Trophoblast cell (in vitro differentiated cells and primary cell): Measurements from ENCODE around the gene NRCAM.

Experiments
- DNase-seq, 2 donors: peaks; one replicate each; pipeline ENCODE4 v3.0.0-alpha.2; 2016
- H2AFZ ChIP-seq: 2 replicates; pipeline ENCODE4 v1.6.1; 2013; ENCODE audit warnings: low read length, moderate library complexity, mild to moderate bottlenecking; ENCODE audit not compliant: insufficient read depth, poor library complexity
- H2AK5ac ChIP-seq: 2 replicates; pipeline ENCODE4 v1.6.1; 2013; ENCODE audit warnings: mild to moderate bottlenecking, low read length
- H2BK120ac ChIP-seq: 2 replicates; pipeline ENCODE4 v1.6.1; 2013; ENCODE audit warnings: low read length, mild to moderate bottlenecking, moderate library complexity; ENCODE audit not compliant: insufficient read depth, poor library complexity
- H2BK12ac ChIP-seq: 2 replicates; pipeline ENCODE4 v1.6.1; 2013; ENCODE audit warnings: mild to moderate bottlenecking, low read length, moderate library complexity
- H2BK5ac ChIP-seq: 2 replicates; pipeline ENCODE4 v1.6.1; 2013; ENCODE audit warnings: low read length, low read depth, moderate library complexity, mild to moderate bottlenecking; ENCODE audit not compliant: poor library complexity
- H3K14ac ChIP-seq: 2 replicates; pipeline ENCODE4 v1.6.1; 2013; ENCODE audit warnings: mild to moderate bottlenecking, low read length
- H3K18ac ChIP-seq: 2 replicates; pipeline ENCODE4 v1.6.1; 2013; ENCODE audit warnings: mild to moderate bottlenecking, low read length
- H3K23ac ChIP-seq: 2 replicates; pipeline ENCODE4 v1.6.1; 2013; ENCODE audit warnings: low read length
- H3K27ac ChIP-seq: 2 replicates; pipeline ENCODE4 v1.5.1; 2013; ENCODE audit warnings: low read depth, mild to moderate bottlenecking, inconsistent platforms, low read length, moderate library complexity
- H3K27me3 ChIP-seq: 2 replicates; pipeline ENCODE4 v1.6.1; 2013; ENCODE audit warnings: inconsistent platforms, mild to moderate bottlenecking, low read length, moderate library complexity; ENCODE audit not compliant: insufficient read depth
- H3K36me3 ChIP-seq, 2 experiments: 1 replicate in 1 of 2; 2 replicates in 1 of 2; pipeline ENCODE4 v1.6.1; 2013; ENCODE audit warnings: low read length in 2 of 2, mild to moderate bottlenecking in 2 of 2, moderate library complexity in 1 of 2; ENCODE audit not compliant: insufficient read depth in 2 of 2, control insufficient read depth in 1 of 2
- H3K4ac ChIP-seq: 2 replicates; pipeline ENCODE4 v1.6.1; 2013; ENCODE audit warnings: low read depth, mild to moderate bottlenecking, low read length, moderate library complexity
- H3K4me1 ChIP-seq, 2 experiments: 1 replicate in 1 of 2; 2 replicates in 1 of 2; pipeline ENCODE4 v1.6.1; 2013; ENCODE audit warnings: low read length in 2 of 2, mild to moderate bottlenecking in 2 of 2, moderate library complexity in 1 of 2; ENCODE audit not compliant: insufficient read depth in 2 of 2, control insufficient read depth in 1 of 2
- H3K4me2 ChIP-seq: 2 replicates; pipeline ENCODE4 v1.6.1; 2013; ENCODE audit warnings: inconsistent platforms, mild to moderate bottlenecking, low read length, moderate library complexity
- H3K4me3 ChIP-seq: 2 replicates; pipeline ENCODE4 v1.5.1; 2013; ENCODE audit warnings: mild to moderate bottlenecking, low read depth, low read length, inconsistent platforms
- H3K79me1 ChIP-seq: one replicate; pipeline ENCODE4 v1.6.1; 2013; ENCODE audit warnings: low read length
- H3K79me2 ChIP-seq: 2 replicates; pipeline ENCODE4 v1.6.1; 2013; ENCODE audit warnings: low read length, mild to moderate bottlenecking; ENCODE audit not compliant: control insufficient read depth, insufficient read depth, poor library complexity
- H3K9ac ChIP-seq: 2 replicates; pipeline ENCODE4 v1.6.1; 2013; ENCODE audit warnings: mild to moderate bottlenecking, low read length
- H3K9me3 ChIP-seq: 2 replicates; pipeline ENCODE4 v1.6.1; 2013; ENCODE audit warnings: low read depth, mild to moderate bottlenecking, control low read depth, inconsistent platforms, low read length; ENCODE audit not compliant: insufficient read depth
- H4K12ac ChIP-seq: 2 replicates; pipeline ENCODE4 v1.6.1; 2013; ENCODE audit warnings: low read depth, mild to moderate bottlenecking, low read length, moderate library complexity
- H4K8ac ChIP-seq: 2 replicates; pipeline ENCODE4 v1.6.1; 2013; ENCODE audit warnings: low read depth, mild to moderate bottlenecking, low read length, moderate library complexity
- H4K91ac ChIP-seq: one replicate; pipeline ENCODE4 v1.6.1; 2013; ENCODE audit warnings: low read depth, mild to moderate bottlenecking, low read length, moderate library complexity
- WGBS: extraction: QIAGEN DNeasy Blood & Tissue Kit; methylation state at CpG from one replicate; pipeline ENCODE4 v1.1.7; 2013; ENCODE audit warnings: missing lambda C conversion rate; ENCODE audit not compliant: insufficient read length, insufficient coverage; ENCODE audit errors: extremely low coverage; 5-methylcytosine and 5-hydroxymethylcytosine counted together

NRCAM gene

DNA sequence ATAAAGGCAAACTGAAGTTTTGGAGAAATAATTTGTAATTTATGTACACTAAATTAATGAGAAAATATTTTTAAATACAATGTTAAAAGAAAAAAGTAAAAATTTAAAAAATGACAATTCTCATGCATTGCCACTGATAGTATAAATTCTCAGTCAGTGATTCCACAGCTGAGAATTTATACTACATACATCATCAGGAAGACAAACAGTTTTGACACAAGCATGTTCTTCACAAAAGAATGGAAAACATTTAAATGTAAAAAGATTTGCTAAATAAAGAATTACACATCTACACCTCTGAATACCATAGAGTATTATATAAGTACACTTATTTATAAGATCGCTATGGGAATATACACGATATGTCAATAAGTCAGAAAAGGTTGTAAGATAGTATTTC is 225.0 kb downstream of the NRCAM start:
- Histone ChIP-seq H3K27ac (no peak overlapping the region), H3K14ac (no peak overlapping the region), H3K4ac (no peak overlapping the region), H3K4me1 (peaks cover under 1 to 4% of the 10 kb centered on the region in 2 experiments), H3K9me3 (no peaks in the 10 kb centered on the region), H3K79me1 (no peaks in the 10 kb centered on the region), H4K91ac (no peak overlapping the region), H3K23ac (no peak overlapping the region), H3K9ac (no peak overlapping the region), H3K4me3 (no peak overlapping the region), H4K8ac (no peak overlapping the region), H3K4me2 (no peak overlapping the region), H3K27me3 (no peaks in the 10 kb centered on the region), H3K18ac (no peak overlapping the region), H2BK12ac (no peak overlapping the region), H3K36me3 (no peaks in the 10 kb centered on the region), H2BK120ac (no peak overlapping the region), H4K12ac (no peak overlapping the region), H3K79me2 (no peaks in the 10 kb centered on the region), H2AK5ac (no peak overlapping the region), H2AFZ (no peak overlapping the region), H2BK5ac (no peak overlapping the region)
- DNase-seq = no peak
- no CpG with 5 or more reads among the region's 2 CpGs for WGBS

- no peak overlapping the region for H4K91ac ChIP-seq
- H3K4me3 ChIP-seq = no peak overlapping the region
- no peak overlapping the region for H3K4me2 ChIP-seq
- H3K9me3 ChIP-seq = no peaks in the 10 kb centered on the region
- no peak overlapping the region for H2BK120ac ChIP-seq
- no peaks in the 10 kb centered on the region for H3K27me3 ChIP-seq
- no peak overlapping the region for H3K18ac ChIP-seq
- no peak overlapping the region for H3K27ac ChIP-seq
- H3K14ac ChIP-seq = no peak overlapping the region
- no peaks in the 10 kb centered on the region for H3K36me3 ChIP-seq
- no peak overlapping the region for H4K12ac ChIP-seq
- no peak overlapping the region for H4K8ac ChIP-seq
- no CpG with 5 or more reads among the region's 3 CpGs for WGBS
- no peak overlapping the region for H2BK12ac ChIP-seq
- H3K4me1 ChIP-seq = peaks cover 0 to 2% of the 10 kb centered on the region in 2 experiments
- no peak overlapping the region for H3K9ac ChIP-seq
- no peak overlapping the region for H2BK5ac ChIP-seq
- H3K79me2 ChIP-seq = no peaks in the 10 kb centered on the region
- no peaks in the 10 kb centered on the region for H3K79me1 ChIP-seq
- no peak overlapping the region for H2AK5ac ChIP-seq
- DNase-seq = no peak
- no peak overlapping the region for H2AFZ ChIP-seq
- no peak overlapping the region for H3K4ac ChIP-seq
- no peak overlapping the region for H3K23ac ChIP-seq
Observed at GRCh38 chr7:108227366-108227765, 228.9 kb downstream of the NRCAM start.

DNA sequence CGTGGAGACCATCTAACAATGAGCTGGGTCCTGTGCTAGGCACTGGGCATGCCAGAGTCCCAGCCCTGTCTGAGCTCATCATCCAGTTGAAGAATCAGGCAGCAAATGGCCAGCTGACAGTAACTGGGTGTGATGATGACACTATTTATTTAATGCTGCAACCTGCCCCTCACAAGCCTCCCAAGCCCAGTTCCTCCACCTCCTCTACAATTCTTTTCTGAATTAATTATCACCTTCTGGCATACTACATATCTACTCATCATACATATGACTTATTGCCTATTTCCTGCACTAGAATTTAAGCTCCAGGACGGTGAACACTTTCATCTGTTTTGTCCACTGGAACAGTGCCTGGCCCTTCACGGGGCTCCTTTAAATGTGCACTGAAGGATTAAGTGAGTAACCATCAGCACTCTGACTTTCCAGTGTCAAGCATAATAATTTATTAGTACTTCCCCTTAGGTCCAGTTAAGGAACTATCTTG is 229.4 kb downstream of the NRCAM start:
- H3K23ac ChIP-seq = no peak overlapping the region
- no peaks in the 10 kb centered on the region for H3K9me3 ChIP-seq
- no peak overlapping the region for H2BK12ac ChIP-seq
- no peak overlapping the region for H2BK120ac ChIP-seq
- H3K14ac ChIP-seq = no peak overlapping the region
- no peak overlapping the region for H2AFZ ChIP-seq
- H3K27ac ChIP-seq = no peak overlapping the region
- H3K9ac ChIP-seq = no peak overlapping the region
- no peak overlapping the region for H2BK5ac ChIP-seq
- H3K18ac ChIP-seq = no peak overlapping the region
- no peak for DNase-seq
- no peaks in the 10 kb centered on the region for H3K36me3 ChIP-seq
- no peak overlapping the region for H4K91ac ChIP-seq
- H4K12ac ChIP-seq = no peak overlapping the region
- no peaks in the 10 kb centered on the region for H3K79me1 ChIP-seq
- no peak overlapping the region for H2AK5ac ChIP-seq
- no peak overlapping the region for H3K4ac ChIP-seq
- no peaks in the 10 kb centered on the region for H3K27me3 ChIP-seq
- H3K4me1 ChIP-seq = peaks cover 0 to 2% of the 10 kb centered on the region in 2 experiments
- H3K4me2 ChIP-seq = no peak overlapping the region
- no peaks in the 10 kb centered on the region for H3K79me2 ChIP-seq
- WGBS = no CpG with 5 or more reads among the region's 3 CpGs
- H4K8ac ChIP-seq = no peak overlapping the region
- H3K4me3 ChIP-seq = no peak overlapping the region

GRCh38 chr7:108225531-108226181 is 230.6 kb downstream of the NRCAM start:
- H2BK12ac ChIP-seq = no peak overlapping the region
- H3K4me3 ChIP-seq = no peak overlapping the region
- WGBS = no CpG with 5 or more reads among the region's 2 CpGs
- H2BK120ac ChIP-seq = no peak overlapping the region
- no peak overlapping the region for H3K23ac ChIP-seq
- no peak for DNase-seq
- H3K79me2 ChIP-seq = no peaks in the 10 kb centered on the region
- H4K12ac ChIP-seq = no peak overlapping the region
- no peak overlapping the region for H3K4me2 ChIP-seq
- no peaks in the 10 kb centered on the region for H3K79me1 ChIP-seq
- H4K91ac ChIP-seq = no peak overlapping the region
- no peak overlapping the region for H4K8ac ChIP-seq
- H3K4me1 ChIP-seq = peaks cover 0 to 2% of the 10 kb centered on the region in 2 experiments
- no peak overlapping the region for H3K18ac ChIP-seq
- H3K27ac ChIP-seq = no peak overlapping the region
- H3K27me3 ChIP-seq = no peaks in the 10 kb centered on the region
- H3K9me3 ChIP-seq = no peaks in the 10 kb centered on the region
- H3K4ac ChIP-seq = no peak overlapping the region
- H3K9ac ChIP-seq = no peak overlapping the region
- H3K36me3 ChIP-seq = no peaks in the 10 kb centered on the region
- H2AFZ ChIP-seq = no peak overlapping the region
- H2AK5ac ChIP-seq = no peak overlapping the region
- no peak overlapping the region for H2BK5ac ChIP-seq
- H3K14ac ChIP-seq = no peak overlapping the region
